SK-N-SH (cell line): ENCODE results near the gene MYO16.

ENCODE experiments used
- GABPA ChIP-seq: IDR thresholded peaks from 2 replicates; pipeline ENCODE4 v1.4.0; 2012; ENCODE audit warnings: low read depth, mild to moderate bottlenecking
- TF ChIP-seq, protein P1 (sequence below): IDR thresholded peaks from 2 replicates; pipeline ENCODE4 v1.4.0; 2012; ENCODE audit warnings: low read depth
- TF ChIP-seq, protein P2 (sequence below): fragments of 200-600 bp; sonication (generic); IDR thresholded peaks from 2 replicates; pipeline ENCODE4 v1.6.1; 2017; ENCODE audit warnings: antibody characterized with exemption, mild to moderate bottlenecking, moderate library complexity

DNA sequence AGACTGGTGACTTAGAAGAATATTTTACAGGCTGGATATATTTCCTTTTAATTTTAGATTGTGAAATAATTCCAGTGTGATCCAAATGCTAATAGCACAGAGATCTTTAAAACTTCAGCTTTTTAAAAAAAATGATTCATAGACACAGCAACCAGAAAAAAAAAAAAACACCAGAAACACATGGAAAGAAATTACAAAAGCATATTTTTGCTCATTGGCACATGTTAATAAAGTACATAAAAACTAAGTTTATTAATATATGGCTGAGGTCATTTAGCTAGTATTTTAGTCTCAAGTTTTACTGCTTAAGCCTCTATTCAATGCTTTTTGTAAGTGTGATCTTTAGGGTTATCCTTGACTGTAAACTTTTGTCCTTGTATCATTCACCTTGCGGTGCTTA lies 577 bp downstream of the MYO16 start:
- TF ChIP-seq, protein P1, sequence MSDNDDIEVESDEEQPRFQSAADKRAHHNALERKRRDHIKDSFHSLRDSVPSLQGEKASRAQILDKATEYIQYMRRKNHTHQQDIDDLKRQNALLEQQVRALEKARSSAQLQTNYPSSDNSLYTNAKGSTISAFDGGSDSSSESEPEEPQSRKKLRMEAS = no peak
- TF ChIP-seq GABPA = no peak
- TF ChIP-seq, protein P2, sequence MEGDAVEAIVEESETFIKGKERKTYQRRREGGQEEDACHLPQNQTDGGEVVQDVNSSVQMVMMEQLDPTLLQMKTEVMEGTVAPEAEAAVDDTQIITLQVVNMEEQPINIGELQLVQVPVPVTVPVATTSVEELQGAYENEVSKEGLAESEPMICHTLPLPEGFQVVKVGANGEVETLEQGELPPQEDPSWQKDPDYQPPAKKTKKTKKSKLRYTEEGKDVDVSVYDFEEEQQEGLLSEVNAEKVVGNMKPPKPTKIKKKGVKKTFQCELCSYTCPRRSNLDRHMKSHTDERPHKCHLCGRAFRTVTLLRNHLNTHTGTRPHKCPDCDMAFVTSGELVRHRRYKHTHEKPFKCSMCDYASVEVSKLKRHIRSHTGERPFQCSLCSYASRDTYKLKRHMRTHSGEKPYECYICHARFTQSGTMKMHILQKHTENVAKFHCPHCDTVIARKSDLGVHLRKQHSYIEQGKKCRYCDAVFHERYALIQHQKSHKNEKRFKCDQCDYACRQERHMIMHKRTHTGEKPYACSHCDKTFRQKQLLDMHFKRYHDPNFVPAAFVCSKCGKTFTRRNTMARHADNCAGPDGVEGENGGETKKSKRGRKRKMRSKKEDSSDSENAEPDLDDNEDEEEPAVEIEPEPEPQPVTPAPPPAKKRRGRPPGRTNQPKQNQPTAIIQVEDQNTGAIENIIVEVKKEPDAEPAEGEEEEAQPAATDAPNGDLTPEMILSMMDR = no peak
